Cardiac muscle cell (in vitro differentiated cells and primary cell): ENCODE results near the gene NCBP2. TPM values are rescaled to one million over a fixed set of nuclear protein-coding genes. Genes with fewer than 3 reads are reported as not detected.

Experiments used
- DNase-seq, 2 donors: peaks; one replicate each; pipeline versions ENCODE4 v3.0.0 to v3.0.0-alpha.2; 2010 to 2017; ENCODE audit warnings: low read depth in 1 of 2, low spot score in 1 of 2
- H3K27ac ChIP-seq: fragments of 200-600 bp; sonication (generic); 2 replicates; pipeline ENCODE4 v1.5.1; 2016
- H3K27me3 ChIP-seq: fragments of 200-600 bp; sonication (generic); 2 replicates; pipeline ENCODE4 v1.6.0; 2016; ENCODE audit warnings: control low read depth
- H3K36me3 ChIP-seq: fragments of 200-600 bp; sonication (generic); 2 replicates; pipeline ENCODE4 v1.5.1; 2016; ENCODE audit warnings: control low read depth
- H3K4me1 ChIP-seq: fragments of 200-600 bp; sonication (generic); 2 replicates; pipeline ENCODE4 v1.8.1; 2017; ENCODE audit warnings: low read depth, mild to moderate bottlenecking, mixed run types
- H3K4me3 ChIP-seq: fragments of 200-600 bp; sonication (generic); 2 replicates; pipeline ENCODE4 v1.5.1; 2016; ENCODE audit warnings: mild to moderate bottlenecking
- H3K9me3 ChIP-seq: fragments of 200-600 bp; sonication (generic); 2 replicates; pipeline ENCODE4 v1.5.1; 2017; ENCODE audit warnings: low read depth, mild to moderate bottlenecking, control low read depth
- CTCF ChIP-seq: IDR thresholded peaks from 2 replicates; pipeline ENCODE4 v1.5.1; 2012; ENCODE audit warnings: low read depth, mild to moderate bottlenecking, low read length
- polyA plus RNA-seq: library from polyadenylated mRNA; unstranded; fragments of >200 nt; fragmentation: Nextera tagmentation; extraction: Ambion mirVana; gene quantifications from 2 replicates; pipeline ENCODE4 v1.2.1, GENCODE V29; 2016
- total RNA-seq: library from RNA; depleted of rRNA; stranded (reverse); fragments of >200 nt; gene quantifications from 2 replicates; pipeline ENCODE4 v1.2.3, GENCODE V29; 2016

The NCBP2 gene
- total and polyA plus RNA-seq, 2 experiments from 2014 or later = 52.9 to 98.9 TPM

GRCh38 chr3:196916995-196917394 lies 25.3 kb downstream of the NCBP2 start:
- H3K4me3 ChIP-seq = no peak overlapping the region
- no peaks in the 10 kb centered on the region for H3K4me1 ChIP-seq
- no peaks in the 10 kb centered on the region for H3K27me3 ChIP-seq
- peaks cover 2% of the 10 kb centered on the region for H3K36me3 ChIP-seq
- DNase-seq = no peak
- no peaks in the 10 kb centered on the region for H3K9me3 ChIP-seq
- no peak overlapping the region for H3K27ac ChIP-seq
- no peak for TF ChIP-seq CTCF

DNA sequence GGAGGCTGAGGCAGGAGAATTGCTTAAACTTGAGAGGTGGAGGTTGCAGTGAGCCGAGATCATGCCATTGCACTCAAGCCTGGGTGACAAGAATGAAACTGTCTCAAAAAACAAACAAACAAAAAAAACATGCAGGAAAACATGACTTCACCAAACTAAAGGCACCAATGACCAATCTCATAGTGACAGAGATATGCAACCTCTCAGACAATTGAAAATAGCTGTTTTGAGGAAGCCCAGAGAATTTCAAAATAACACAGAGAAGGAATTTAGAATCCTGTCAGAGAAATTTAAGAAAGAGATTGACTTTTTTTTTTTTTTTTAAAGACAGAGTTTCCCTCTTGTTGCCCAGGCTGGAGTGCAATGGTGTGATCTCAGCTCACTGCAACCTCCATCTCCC lies 26.1 kb downstream of the NCBP2 start:
- no peaks in the 10 kb centered on the region for H3K27me3 ChIP-seq
- H3K9me3 ChIP-seq = no peaks in the 10 kb centered on the region
- DNase-seq = no peak
- no peak overlapping the region for H3K27ac ChIP-seq
- no peaks in the 10 kb centered on the region for H3K36me3 ChIP-seq
- TF ChIP-seq CTCF = no peak
- no peaks in the 10 kb centered on the region for H3K4me1 ChIP-seq
- H3K4me3 ChIP-seq = no peak overlapping the region

- Histone ChIP-seq H3K4me3 (no peak overlapping the region), H3K9me3 (no peaks in the 10 kb centered on the region)
- TF ChIP-seq CTCF = no peak
These were observed 27.0 kb downstream of the NCBP2 start for GRCh38 chr3:196915375-196915774.

DNA sequence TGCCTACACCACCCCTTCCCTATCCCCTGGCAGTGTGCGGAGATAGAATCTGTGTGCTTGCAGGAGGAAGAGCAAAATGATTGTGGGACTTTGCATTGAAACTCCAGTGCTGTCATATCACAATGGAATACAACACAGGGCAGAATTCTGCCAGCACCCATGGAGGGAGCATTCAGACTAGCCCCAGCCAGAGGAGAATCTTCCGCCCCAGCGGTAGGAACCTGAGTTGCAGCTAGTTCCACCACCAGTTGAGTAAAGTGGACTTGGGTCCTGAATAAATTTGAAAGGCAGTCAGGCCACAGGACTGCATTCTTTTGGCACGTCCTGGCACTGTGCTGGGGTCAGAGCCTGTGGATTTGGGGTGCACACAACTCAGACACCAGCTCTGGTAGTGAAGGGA lies 27.5 kb downstream of the NCBP2 start:
- DNase-seq = no peak
- Histone ChIP-seq H3K4me3 (no peak overlapping the region), H3K9me3 (no peaks in the 10 kb centered on the region), H3K27ac (no peak overlapping the region), H3K36me3 (no peaks in the 10 kb centered on the region), H3K27me3 (no peaks in the 10 kb centered on the region), H3K4me1 (no peaks in the 10 kb centered on the region)
- no peak for TF ChIP-seq CTCF

More at GRCh38 chr3:196915375-196915774, 27.0 kb downstream of the NCBP2 start:
- no peak for DNase-seq
- Histone ChIP-seq H3K36me3 (no peaks in the 10 kb centered on the region), H3K4me1 (no peaks in the 10 kb centered on the region), H3K27me3 (no peaks in the 10 kb centered on the region), H3K27ac (no peak overlapping the region)

- Histone ChIP-seq H3K9me3 (no peaks in the 10 kb centered on the region), H3K27me3 (no peaks in the 10 kb centered on the region), H3K4me1 (no peaks in the 10 kb centered on the region), H3K27ac (no peak overlapping the region), H3K36me3 (peaks cover 57% of the 10 kb centered on the region), H3K4me3 (no peak overlapping the region)
- TF ChIP-seq CTCF = no peak
- no peak for DNase-seq
These were observed 38.6 kb downstream of the NCBP2 start for GRCh38 chr3:196903740-196904139.

DNA sequence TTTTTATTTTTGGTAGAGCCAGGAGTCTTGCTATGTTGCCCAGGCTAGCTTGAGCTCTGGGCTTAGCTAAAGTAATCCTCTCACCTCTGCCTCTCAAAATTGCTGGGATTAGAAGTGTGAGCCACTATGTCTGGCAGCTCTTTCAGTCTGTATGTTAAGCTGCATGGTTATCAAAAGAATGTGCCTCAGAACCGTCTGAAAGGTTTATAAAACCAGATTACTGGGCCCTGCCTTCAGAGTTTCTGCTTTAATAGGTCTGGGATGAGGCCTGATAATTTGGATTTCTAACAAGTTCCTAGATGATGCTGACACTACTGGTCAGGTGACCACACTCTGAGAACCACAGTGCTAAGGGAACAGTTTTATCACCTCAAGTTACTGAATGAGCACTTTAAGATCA lies 40.0 kb downstream of the NCBP2 start:
- Histone ChIP-seq H3K9me3 (no peaks in the 10 kb centered on the region), H3K4me3 (no peak overlapping the region), H3K27me3 (no peaks in the 10 kb centered on the region), H3K4me1 (no peaks in the 10 kb centered on the region), H3K27ac (no peak overlapping the region), H3K36me3 (peaks cover 55% of the 10 kb centered on the region)
- DNase-seq = no peak
- no peak for TF ChIP-seq CTCF
